ENCODE measurements around the gene RRAGB.
"Not testable (repeated sequence)": the region's sequence is repeated elsewhere in the genome, so short reads cannot be mapped to it uniquely, and the experiment has no call there.

RRAGB gene, protein sequence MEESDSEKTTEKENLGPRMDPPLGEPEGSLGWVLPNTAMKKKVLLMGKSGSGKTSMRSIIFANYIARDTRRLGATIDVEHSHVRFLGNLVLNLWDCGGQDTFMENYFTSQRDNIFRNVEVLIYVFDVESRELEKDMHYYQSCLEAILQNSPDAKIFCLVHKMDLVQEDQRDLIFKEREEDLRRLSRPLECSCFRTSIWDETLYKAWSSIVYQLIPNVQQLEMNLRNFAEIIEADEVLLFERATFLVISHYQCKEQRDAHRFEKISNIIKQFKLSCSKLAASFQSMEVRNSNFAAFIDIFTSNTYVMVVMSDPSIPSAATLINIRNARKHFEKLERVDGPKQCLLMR

DNA sequence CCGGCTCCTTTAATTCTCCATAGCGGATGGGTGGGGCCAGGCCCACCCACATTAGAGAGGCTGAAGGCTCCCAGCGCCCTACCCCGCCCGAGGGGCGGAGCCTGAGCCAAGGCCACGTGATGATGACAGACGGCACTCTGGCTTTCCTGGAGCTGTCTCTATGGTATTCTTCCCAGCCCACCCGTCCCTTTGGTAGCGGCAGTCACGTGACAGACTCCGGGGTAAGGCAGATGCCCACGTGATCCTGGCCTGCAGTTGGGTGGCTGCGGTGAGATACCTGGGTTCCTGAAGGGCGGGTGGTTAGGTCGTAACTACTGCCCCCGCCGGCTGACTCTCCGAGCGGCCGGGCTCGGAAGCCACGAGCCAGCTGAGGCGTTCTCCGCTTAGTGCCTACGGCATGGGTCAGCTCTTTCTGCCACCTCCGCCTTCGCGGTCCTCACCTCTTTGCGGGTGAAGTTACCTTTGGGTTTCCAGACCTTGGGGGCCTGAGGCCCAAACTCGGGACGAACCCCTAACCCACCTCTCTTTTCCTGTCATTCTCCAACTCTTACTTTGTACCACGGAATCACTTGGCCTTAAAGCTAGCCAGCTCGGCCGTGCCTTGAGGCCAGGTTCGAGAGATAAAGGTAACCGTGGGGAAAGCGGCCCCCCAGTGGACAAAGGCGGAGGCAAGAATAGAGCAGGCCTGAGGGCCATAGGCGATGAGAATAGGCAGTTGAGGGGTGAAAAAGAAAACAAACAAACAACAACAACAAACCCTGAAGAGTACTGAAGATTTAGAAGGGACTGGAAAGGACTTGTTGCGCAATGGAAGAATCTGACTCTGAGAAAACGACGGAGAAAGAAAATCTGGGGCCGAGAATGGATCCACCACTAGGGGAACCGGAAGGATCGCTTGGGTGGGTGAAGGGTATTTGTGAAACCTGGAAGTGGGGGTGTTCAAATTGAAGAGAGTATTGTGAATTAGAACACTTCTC lies at the start of gene RRAGB:
Gene RRAGB (plus strand): TSS at position 229 of the 977 bp plus-strand sequence. CDS start 579 bp downstream, at position 808.
- peak; percentile 64 for DNase-seq

DNA sequence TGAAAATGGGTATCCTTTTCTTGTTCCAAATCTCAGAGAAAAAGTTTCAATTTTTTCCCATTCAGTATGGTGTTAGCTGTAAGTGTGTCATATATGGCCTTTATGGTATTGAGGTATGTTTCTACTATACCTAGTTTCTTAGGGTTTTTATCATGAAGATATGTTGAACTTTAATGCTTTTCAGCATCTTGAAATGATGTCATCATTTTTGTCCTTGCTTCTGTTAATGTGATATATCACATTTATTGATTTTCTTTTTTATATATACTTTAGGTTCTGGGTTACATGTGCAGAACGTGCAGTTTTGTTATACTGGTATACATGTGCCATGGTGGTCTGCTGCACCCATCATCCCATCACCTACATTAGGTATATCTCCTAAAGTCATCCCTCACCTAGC lies 49.5 kb upstream of the RRAGB start:
- no peak for DNase-seq

GRCh38 chrX:55688579-55688978 lies 29.0 kb upstream of the RRAGB start:
- not testable (repeated sequence) for DNase-seq

- DNase-seq: no peak
Observed at GRCh38 chrX:55695227-55696018, 22.1 kb upstream of the RRAGB start.

DNA sequence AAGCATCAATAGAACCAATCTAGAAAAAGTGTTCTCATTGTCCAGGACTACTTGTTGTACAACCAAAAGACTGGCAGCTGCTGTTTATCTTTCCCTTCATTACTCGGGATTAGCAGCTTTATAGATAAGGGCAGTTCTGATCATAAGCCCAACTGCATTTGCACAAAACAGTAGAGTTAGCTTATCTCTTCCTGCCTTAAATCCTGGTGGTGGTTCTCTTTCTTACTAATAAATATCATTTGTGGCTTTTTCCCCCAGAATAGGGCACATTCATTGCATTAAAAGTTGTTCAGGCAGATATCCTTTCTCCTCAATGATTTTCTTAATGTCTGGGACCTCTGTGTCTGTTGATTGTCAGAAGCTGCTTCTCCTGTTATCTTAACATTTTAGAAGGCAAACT lies 20.2 kb upstream of the RRAGB start:
- no peak for DNase-seq

DNA sequence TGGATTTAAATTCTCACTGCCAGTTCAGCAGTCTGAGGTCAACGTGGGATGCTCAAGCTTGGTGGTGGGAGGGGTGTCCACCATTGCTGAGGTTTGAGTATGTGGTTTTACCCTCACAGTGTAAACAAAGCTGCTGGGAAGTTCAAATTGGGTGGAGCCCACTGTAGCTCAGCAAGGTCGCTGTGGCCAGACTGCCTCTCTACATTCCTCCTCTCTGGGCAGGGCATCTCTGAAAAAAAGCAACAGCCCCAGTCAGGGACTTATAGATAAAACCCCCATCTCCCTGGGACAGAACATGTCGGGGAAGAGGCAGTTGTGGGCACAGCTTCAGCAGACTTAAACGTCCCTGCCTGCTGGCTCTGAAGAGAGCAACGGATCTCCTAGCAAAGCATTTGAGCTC lies 14.9 kb upstream of the RRAGB start:
- DNase-seq: no peak

GRCh38 chrX:55703436-55703835 lies 14.1 kb upstream of the RRAGB start:
- DNase-seq: not testable (repeated sequence)

DNA sequence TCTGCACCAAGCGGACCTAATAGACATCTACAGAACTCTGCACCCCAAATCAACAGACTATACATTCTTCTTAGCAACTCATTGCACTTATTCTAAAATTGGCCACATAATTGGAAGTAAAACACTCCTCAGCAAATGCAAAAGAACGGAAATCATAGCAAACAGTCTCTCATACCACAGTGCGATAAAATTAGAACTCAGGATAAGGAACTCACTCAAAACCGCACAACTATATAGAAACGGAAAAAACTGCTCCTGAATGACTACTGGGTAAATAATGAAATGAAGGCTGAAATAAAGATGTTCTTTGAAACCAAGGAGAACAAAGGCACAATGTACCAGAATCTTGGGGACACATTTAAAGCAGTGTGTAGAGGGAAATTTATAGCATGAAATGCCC lies 12.5 kb upstream of the RRAGB start:
- DNase-seq: not testable (repeated sequence)

DNA sequence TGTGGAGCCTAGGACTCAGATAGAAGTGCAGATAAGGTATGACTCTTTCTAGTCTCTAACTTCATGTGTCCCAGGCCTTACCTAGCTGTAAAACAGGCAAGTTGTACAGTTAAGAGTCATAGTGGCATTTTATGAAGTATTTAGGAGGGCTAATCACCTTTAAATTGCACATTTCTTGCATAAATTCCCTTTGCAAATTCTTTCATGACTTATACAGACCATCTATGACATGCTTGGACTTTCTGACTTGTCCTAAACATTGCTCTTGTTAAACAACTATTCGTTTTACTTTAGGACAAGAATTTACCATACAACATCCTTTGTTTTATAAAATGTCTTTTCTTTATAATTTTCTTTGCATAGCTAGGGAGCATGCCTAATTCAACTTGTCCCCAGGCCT lies 7.8 kb upstream of the RRAGB start:
- no peak for DNase-seq

- DNase-seq: peak; percentile 19
Observed at GRCh38 chrX:55710701-55711100, 6.8 kb upstream of the RRAGB start.

DNA sequence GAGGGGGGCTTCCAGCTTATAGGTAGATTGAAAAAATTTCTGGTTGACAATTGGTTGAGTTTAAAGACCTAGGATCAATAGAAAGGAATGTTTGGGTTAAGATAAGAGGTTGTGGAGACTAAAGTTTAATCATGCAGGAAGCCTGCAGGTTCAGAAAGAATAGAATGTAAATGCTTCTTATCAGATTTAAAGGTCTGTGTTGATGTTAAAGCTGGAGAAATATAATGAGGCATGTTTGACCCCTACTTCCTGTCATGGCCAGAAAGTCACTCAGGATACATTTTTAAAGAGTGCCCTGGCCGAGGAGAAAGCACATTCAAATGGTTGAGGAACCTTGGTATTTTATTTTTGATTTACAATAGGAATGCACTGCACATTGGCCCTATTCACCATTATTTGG lies 3.9 kb upstream of the RRAGB start:
- DNase-seq: no peak

GRCh38 chrX:55714161-55714560 lies 3.4 kb upstream of the RRAGB start:
- DNase-seq: no peak

DNA sequence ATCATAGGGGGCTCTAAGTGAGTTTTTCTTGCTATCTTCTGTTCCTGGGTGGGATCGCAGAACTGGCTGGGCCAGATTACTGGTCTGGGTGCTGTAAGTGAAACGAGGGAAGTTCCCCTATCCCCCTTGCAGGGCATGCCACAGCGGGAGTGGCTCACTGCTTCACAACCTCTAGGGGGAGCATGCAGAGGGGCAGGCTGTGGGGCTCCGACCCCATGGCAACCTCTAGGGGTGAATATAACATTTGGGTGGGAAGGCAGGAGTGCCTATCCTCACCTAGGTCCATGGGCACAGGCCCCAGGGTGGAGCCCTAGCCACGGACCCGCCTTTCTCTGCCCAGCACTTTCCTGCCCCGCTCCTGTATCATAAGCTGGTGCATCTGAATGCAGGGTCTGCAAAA lies 1.7 kb upstream of the RRAGB start:
- DNase-seq: no peak

GRCh38 chrX:55716937-55717336 lies 612 bp upstream of the RRAGB start:
- no peak for DNase-seq

DNA sequence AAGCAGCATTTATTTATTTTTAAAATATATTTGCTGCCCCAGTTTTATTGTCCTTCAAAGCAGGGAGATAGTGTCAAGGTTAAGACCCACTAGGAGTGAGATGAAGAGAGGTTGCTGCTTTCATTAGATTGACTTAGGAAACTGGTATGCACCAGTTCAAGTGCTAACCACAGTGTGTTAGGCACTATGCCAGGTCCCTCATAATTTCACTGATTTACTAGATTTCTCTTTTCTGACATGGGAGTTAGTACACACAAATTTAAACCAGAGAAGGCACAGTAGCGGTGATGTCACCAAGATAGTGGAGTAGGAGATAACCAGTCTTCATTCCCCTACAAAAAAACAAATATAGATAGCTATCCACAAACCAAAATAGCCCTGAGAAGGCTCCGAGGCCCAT lies 14.3 kb downstream of the RRAGB start:
- no peak for DNase-seq

- DNase-seq: no peak
Observed at GRCh38 chrX:55738969-55739368, 21.4 kb downstream of the RRAGB start.

DNA sequence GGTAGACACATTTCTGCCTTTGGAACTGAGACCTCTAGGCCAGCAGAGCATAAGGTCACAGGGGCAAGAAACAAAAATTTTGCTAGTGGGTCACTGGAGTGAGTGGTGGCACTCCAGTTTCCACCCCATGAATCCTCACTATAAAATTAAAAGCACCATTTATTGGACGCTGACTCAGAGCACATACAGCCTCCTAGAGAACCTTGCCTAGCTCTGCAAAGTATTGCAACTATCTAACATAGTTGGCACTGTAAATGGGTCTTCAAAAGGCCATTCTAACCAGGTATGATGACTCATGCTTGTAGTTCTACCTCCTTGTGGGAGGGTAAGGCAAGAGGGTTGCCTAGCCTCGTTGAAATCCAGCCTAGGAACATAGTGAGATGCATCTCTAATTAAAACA lies 25.1 kb downstream of the RRAGB start:
- DNase-seq: no peak

DNA sequence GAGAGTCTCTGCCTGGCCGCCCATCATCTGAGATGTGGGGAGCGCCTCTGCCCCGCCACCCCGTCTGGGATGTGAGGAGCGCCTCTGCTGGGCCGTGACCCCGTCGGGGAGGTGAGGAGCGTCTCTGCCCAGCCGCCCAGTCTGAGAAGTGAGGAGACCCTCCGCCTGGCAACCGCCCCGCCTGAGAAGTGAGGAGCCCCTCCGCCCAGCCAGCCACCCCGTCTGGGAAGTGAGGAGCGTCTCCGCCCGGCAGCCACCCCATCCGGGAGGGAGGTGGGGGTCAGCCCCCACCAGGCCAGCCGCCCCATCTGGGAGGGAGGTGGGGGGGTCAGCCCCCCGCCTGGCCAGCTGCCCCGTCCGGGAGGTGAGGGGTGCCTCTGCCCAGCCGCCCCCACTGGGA lies 30.9 kb downstream of the RRAGB start:
- not testable (repeated sequence) for DNase-seq

- DNase-seq: no peak
Observed at GRCh38 chrX:55750256-55750655, 32.7 kb downstream of the RRAGB start.

DNA sequence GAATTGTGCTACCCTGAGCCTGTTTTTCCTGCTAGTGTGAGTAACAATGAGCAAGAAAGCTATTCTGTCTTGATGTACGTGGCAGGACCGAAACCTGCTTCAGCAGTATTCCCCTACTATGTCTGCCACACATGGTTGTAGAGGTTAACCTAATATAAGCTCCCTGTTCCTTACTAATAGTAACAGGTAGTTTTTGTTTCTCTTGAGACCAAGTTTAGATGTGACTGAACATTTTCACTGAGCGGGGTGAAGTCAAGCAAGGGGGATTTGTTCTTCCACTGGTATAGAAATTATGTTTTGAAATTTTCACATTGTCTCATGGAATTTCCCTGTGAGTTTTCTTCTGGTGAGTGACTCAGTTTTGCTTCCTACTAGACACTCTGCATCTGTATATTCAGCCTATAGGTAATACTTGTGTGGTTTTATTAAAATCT lies 37.3 kb downstream of the RRAGB start:
- no peak for DNase-seq

DNA sequence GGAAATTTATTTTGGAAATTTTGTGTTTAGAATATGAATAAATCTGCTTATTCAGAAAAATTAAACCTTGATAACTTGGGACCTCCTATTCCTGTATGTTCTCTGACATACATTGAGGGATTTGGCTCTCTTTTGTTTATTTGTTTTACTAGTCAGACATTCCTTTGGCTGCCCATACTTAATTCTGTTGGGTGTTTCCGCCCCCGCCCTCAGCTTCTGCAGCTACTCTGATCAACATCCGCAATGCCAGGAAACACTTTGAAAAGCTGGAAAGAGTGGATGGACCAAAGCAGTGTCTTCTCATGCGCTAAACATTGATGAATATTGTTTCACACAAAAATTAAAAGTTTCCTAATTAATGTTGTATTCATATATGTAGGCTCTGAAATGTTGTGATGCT lies 40.5 kb downstream of the RRAGB start:
- DNase-seq: no peak

GRCh38 chrX:55759478-55759877 lies 41.9 kb downstream of the RRAGB start:
- no peak for DNase-seq

- no peak for DNase-seq
Observed at GRCh38 chrX:55767100-55767499, 49.6 kb downstream of the RRAGB start.
